Endothelial cell of umbilical vein (primary cell): Measurements from ENCODE around the gene PGGHG.

Experiments used
- EZH2 ChIP-seq: IDR thresholded peaks from 2 replicates; pipeline ENCODE4 v1.6.1; 2012; ENCODE audit warnings: borderline replicate concordance, low read depth, mild to moderate bottlenecking, moderate library complexity, low read length, inconsistent platforms; ENCODE audit not compliant: severe bottlenecking
- JUN ChIP-seq: IDR thresholded peaks from 2 replicates; pipeline ENCODE4 v1.6.1; 2011; ENCODE audit warnings: borderline replicate concordance, low read depth; ENCODE audit not compliant: insufficient read length, insufficient read depth
- MAX ChIP-seq: IDR thresholded peaks from 2 replicates; pipeline ENCODE4 v1.6.1; 2011; ENCODE audit not compliant: insufficient read depth, insufficient read length
- MYC ChIP-seq: IDR thresholded peaks from one replicate; pipeline ENCODE4 v1.6.1; 2011; ENCODE audit warnings: mild to moderate bottlenecking, low read depth, low read length
- POLR2A ChIP-seq: IDR thresholded peaks from 2 replicates; pipeline ENCODE4 v1.6.1; 2012; ENCODE audit warnings: low read depth, mild to moderate bottlenecking, control low read depth, low read length
- POLR2AphosphoS5 ChIP-seq: IDR thresholded peaks from 2 replicates; pipeline ENCODE4 v1.6.1; 2012; ENCODE audit warnings: low read depth, mild to moderate bottlenecking, control low read depth, low read length, moderate library complexity; ENCODE audit not compliant: insufficient read depth
- TF ChIP-seq, protein P1 (sequence below), 2 donors: IDR thresholded peaks; 1 replicate in 1 of 2; 2 replicates in 1 of 2; pipeline ENCODE4 v1.5.1; 2011; ENCODE audit warnings: low read length in 2 of 2, mild to moderate bottlenecking in 2 of 2, moderate library complexity in 2 of 2, control low read depth in 1 of 2, inconsistent platforms in 1 of 2, low read depth in 1 of 2; ENCODE audit not compliant: insufficient read depth in 1 of 2; ENCODE audit errors: extremely low read depth in 1 of 2

GRCh38 chr11:288478-289397 lies at the start of gene PGGHG:
- peak; percentile 24 for TF ChIP-seq POLR2A
- no peak for TF ChIP-seq MAX
- TF ChIP-seq, protein P1, sequence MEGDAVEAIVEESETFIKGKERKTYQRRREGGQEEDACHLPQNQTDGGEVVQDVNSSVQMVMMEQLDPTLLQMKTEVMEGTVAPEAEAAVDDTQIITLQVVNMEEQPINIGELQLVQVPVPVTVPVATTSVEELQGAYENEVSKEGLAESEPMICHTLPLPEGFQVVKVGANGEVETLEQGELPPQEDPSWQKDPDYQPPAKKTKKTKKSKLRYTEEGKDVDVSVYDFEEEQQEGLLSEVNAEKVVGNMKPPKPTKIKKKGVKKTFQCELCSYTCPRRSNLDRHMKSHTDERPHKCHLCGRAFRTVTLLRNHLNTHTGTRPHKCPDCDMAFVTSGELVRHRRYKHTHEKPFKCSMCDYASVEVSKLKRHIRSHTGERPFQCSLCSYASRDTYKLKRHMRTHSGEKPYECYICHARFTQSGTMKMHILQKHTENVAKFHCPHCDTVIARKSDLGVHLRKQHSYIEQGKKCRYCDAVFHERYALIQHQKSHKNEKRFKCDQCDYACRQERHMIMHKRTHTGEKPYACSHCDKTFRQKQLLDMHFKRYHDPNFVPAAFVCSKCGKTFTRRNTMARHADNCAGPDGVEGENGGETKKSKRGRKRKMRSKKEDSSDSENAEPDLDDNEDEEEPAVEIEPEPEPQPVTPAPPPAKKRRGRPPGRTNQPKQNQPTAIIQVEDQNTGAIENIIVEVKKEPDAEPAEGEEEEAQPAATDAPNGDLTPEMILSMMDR (IDR thresholded peaks at IDR 0.05; ENCODE audit: extremely low read depth in 1 of 2, insufficient read depth in 1 of 2, low read depth in 1 of 2, low read length in 2 of 2), result no peak
- peak; percentile 45 for TF ChIP-seq POLR2AphosphoS5
- no peak for TF ChIP-seq EZH2
- TF ChIP-seq JUN, result no peak
- TF ChIP-seq MYC, result no peak
